ENCODE measurements around the gene TNFRSF13B.
A peak's percentile ranks its signal among the peaks of the same experiment; 100 is the strongest.
"Not testable (repeated sequence)": the region's sequence is repeated elsewhere in the genome, so short reads cannot be mapped to it uniquely, and the experiment has no call there.

The TNFRSF13B gene

DNA sequence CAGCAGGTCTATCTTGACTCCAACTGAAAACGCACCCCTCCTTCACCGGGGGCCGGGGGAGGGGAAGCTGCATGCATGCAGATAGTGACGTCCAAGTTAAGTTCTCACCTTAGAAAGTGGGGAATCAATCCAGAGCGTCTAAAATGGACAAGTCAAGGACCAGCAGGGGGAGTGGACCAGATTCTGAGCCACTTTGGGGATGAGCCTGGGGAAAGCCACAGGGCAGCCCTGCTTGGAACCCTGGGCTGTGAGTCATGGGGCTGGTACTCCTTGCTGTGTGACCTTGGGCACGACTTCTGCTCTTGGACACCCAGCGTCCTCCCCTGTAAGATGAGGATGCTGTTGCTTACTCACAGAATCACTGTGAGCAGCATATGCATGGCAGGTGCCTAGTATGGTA is 9.1 kb downstream of the TNFRSF13B start:
- no peaks in the 10 kb centered on the region for H3K4me1 ChIP-seq (ENCODE audit: insufficient read depth, low read length)
- no peaks in the 10 kb centered on the region for H3K79me2 ChIP-seq (ENCODE audit: insufficient read depth, low read length)
- DNase-seq = no peak

GRCh38 chr17:16961792-16962191 is 10.1 kb downstream of the TNFRSF13B start:
- TF ChIP-seq, protein P1, sequence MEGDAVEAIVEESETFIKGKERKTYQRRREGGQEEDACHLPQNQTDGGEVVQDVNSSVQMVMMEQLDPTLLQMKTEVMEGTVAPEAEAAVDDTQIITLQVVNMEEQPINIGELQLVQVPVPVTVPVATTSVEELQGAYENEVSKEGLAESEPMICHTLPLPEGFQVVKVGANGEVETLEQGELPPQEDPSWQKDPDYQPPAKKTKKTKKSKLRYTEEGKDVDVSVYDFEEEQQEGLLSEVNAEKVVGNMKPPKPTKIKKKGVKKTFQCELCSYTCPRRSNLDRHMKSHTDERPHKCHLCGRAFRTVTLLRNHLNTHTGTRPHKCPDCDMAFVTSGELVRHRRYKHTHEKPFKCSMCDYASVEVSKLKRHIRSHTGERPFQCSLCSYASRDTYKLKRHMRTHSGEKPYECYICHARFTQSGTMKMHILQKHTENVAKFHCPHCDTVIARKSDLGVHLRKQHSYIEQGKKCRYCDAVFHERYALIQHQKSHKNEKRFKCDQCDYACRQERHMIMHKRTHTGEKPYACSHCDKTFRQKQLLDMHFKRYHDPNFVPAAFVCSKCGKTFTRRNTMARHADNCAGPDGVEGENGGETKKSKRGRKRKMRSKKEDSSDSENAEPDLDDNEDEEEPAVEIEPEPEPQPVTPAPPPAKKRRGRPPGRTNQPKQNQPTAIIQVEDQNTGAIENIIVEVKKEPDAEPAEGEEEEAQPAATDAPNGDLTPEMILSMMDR (IDR thresholded peaks at IDR 0.05; ENCODE audit: borderline replicate concordance, extremely low read depth, low read length, poor library complexity, severe bottlenecking) = no peak
- no peak for TF ChIP-seq EZH2 (IDR thresholded peaks at IDR 0.05; ENCODE audit: borderline replicate concordance, low read depth, low read length, severe bottlenecking)
- no peak overlapping the region for H3K4me2 ChIP-seq (ENCODE audit: insufficient read depth, low read length)
- H3K9ac ChIP-seq (ENCODE audit: low read depth, low read length) = no peak overlapping the region
- no peak overlapping the region for H3K4me3 ChIP-seq (ENCODE audit: low read depth in 1 of 2, low read length in 2 of 2)
- H3K79me2 ChIP-seq (ENCODE audit: insufficient read depth, low read length) = no peaks in the 10 kb centered on the region
- no peak overlapping the region for H2AFZ ChIP-seq (ENCODE audit: low read depth, low read length)
- no peaks in the 10 kb centered on the region for H3K27me3 ChIP-seq (ENCODE audit: insufficient read depth, low read length, poor library complexity)
- no peaks in the 10 kb centered on the region for H3K4me1 ChIP-seq (ENCODE audit: insufficient read depth, low read length)
- no peak for ATAC-seq (ENCODE audit: insufficient read depth, low read depth)
- no peak for DNase-seq
- no peaks in the 10 kb centered on the region for H3K36me3 ChIP-seq (ENCODE audit: insufficient read depth, low read length)
- H3K9me3 ChIP-seq (ENCODE audit: insufficient read depth, low read length, severe bottlenecking) = peaks cover 6% of the 10 kb centered on the region
- H4K20me1 ChIP-seq (ENCODE audit: insufficient read depth, low read length) = no peaks in the 10 kb centered on the region
- H3K27ac ChIP-seq (ENCODE audit: low read length) = no peak overlapping the region

More for the DNA sequence above, 9.1 kb downstream of the TNFRSF13B start:
- no peaks in the 10 kb centered on the region for H3K27me3 ChIP-seq (ENCODE audit: insufficient read depth, low read length, poor library complexity)
- TF ChIP-seq, protein P1 (IDR thresholded peaks at IDR 0.05; ENCODE audit: borderline replicate concordance, extremely low read depth, low read length, poor library complexity, severe bottlenecking) = no peak
- TF ChIP-seq EZH2 (IDR thresholded peaks at IDR 0.05; ENCODE audit: borderline replicate concordance, low read depth, low read length, severe bottlenecking) = no peak
- H3K4me3 ChIP-seq (ENCODE audit: low read depth in 1 of 2, low read length in 2 of 2) = no peak overlapping the region
- H3K27ac ChIP-seq (ENCODE audit: low read length) = no peak overlapping the region
- H4K20me1 ChIP-seq (ENCODE audit: insufficient read depth, low read length) = no peaks in the 10 kb centered on the region
- no peaks in the 10 kb centered on the region for H3K36me3 ChIP-seq (ENCODE audit: insufficient read depth, low read length)
- no peak for ATAC-seq (ENCODE audit: insufficient read depth, low read depth)
- H2AFZ ChIP-seq (ENCODE audit: low read depth, low read length) = no peak overlapping the region
- H3K9me3 ChIP-seq (ENCODE audit: insufficient read depth, low read length, severe bottlenecking) = peaks cover 6% of the 10 kb centered on the region
- H3K9ac ChIP-seq (ENCODE audit: low read depth, low read length) = no peak overlapping the region
- no peak overlapping the region for H3K4me2 ChIP-seq (ENCODE audit: insufficient read depth, low read length)

- ATAC-seq (ENCODE audit: insufficient read depth, low read depth); H3K36me3 ChIP-seq (ENCODE audit: insufficient read depth, low read length); H3K27me3 ChIP-seq (ENCODE audit: insufficient read depth, low read length, poor library complexity); H4K20me1 ChIP-seq (ENCODE audit: insufficient read depth, low read length); H3K9me3 ChIP-seq (ENCODE audit: insufficient read depth, low read length, severe bottlenecking); H3K4me1 ChIP-seq (ENCODE audit: insufficient read depth, low read length); H3K4me2 ChIP-seq (ENCODE audit: insufficient read depth, low read length); H2AFZ ChIP-seq (ENCODE audit: low read depth, low read length); H3K79me2 ChIP-seq (ENCODE audit: insufficient read depth, low read length); H3K4me3 ChIP-seq (ENCODE audit: low read depth in 1 of 2, low read length in 2 of 2); H3K27ac ChIP-seq (ENCODE audit: low read length); DNase-seq; H3K9ac ChIP-seq (ENCODE audit: low read depth, low read length): not testable (repeated sequence)
These were observed 10.9 kb downstream of the TNFRSF13B start for GRCh38 chr17:16961022-16961421.

DNA sequence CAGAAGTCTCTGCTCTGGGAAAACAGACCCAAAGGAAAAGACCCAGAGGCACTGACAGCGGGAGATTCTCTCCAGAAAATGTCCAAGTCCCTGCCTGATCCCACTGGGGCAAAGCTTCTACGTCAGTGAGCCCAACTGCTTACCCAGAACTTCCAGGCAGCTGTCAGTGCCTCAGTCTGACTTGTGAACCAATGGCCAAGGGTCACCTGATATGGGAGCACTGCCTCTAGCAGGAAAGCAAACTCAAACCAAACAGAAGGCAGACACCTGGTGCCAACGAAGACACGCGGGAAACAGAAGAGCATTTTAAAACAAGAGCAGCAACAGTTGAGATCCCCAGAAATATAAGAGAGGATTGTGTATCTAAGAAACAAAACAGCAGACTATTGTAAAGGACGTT is 16.9 kb downstream of the TNFRSF13B start:
- H3K27me3 ChIP-seq (ENCODE audit: insufficient read depth, low read length, poor library complexity); H4K20me1 ChIP-seq (ENCODE audit: insufficient read depth, low read length); H3K36me3 ChIP-seq (ENCODE audit: insufficient read depth, low read length); H3K79me2 ChIP-seq (ENCODE audit: insufficient read depth, low read length); ATAC-seq (ENCODE audit: insufficient read depth, low read depth); H3K4me2 ChIP-seq (ENCODE audit: insufficient read depth, low read length); H3K9ac ChIP-seq (ENCODE audit: low read depth, low read length); H3K4me3 ChIP-seq (ENCODE audit: low read depth in 1 of 2, low read length in 2 of 2); H3K9me3 ChIP-seq (ENCODE audit: insufficient read depth, low read length, severe bottlenecking); DNase-seq; H2AFZ ChIP-seq (ENCODE audit: low read depth, low read length): not testable (repeated sequence)
- Histone ChIP-seq H3K4me1 (ENCODE audit: insufficient read depth, low read length) (peaks cover 20% of the 10 kb centered on the region), H3K27ac (ENCODE audit: low read length) (peak overlapping the region; percentile 57)

Measured in DND-41 (cell line).